HG02588 (cell line): ENCODE data around the gene PARK7.
A peak's percentile ranks its signal among the peaks of the same experiment; 100 is the strongest.
"Not testable (repeated sequence)": the region's sequence is repeated elsewhere in the genome, so short reads cannot be mapped to it uniquely, and the experiment has no call there.

Source experiments
- ATAC-seq: cut with Tn5 transposase; IDR thresholded peaks from one replicate; pipeline ENCODE4 v1.9.1; 2021; ENCODE audit warnings: mild to moderate bottlenecking, moderate library complexity; ENCODE audit not compliant: unreplicated experiment

PARK7 gene

GRCh38 chr1:7961216-7962013 lies at the start of gene PARK7:
Gene PARK7 (plus strand): TSS chr1:7961711. CDS start chr1:7962786, 1,075 bp downstream.
- ATAC-seq = peak; percentile 94

- no peak for ATAC-seq
These were observed 49.4 kb upstream of the PARK7 start for GRCh38 chr1:7912145-7912544.

GRCh38 chr1:7912743-7913557 lies 48.6 kb upstream of the PARK7 start:
- no peak for ATAC-seq

- no peak for ATAC-seq
These were observed 45.5 kb upstream of the PARK7 start for GRCh38 chr1:7915826-7916500.

- no peak for ATAC-seq
These were observed 45.0 kb upstream of the PARK7 start for GRCh38 chr1:7916501-7916830.

GRCh38 chr1:7917971-7918370 lies 43.5 kb upstream of the PARK7 start:
- ATAC-seq = not testable (repeated sequence)

GRCh38 chr1:7919880-7920279 lies 41.6 kb upstream of the PARK7 start:
- ATAC-seq = no peak

- no peak for ATAC-seq
These were observed 39.7 kb upstream of the PARK7 start for GRCh38 chr1:7921796-7922195.

- no peak for ATAC-seq
These were observed 39.2 kb upstream of the PARK7 start for GRCh38 chr1:7922301-7922700.

GRCh38 chr1:7927061-7927460 lies 34.5 kb upstream of the PARK7 start:
- ATAC-seq = not testable (repeated sequence)

GRCh38 chr1:7928247-7928646 lies 33.3 kb upstream of the PARK7 start:
- ATAC-seq = no peak

- no peak for ATAC-seq
These were observed 31.9 kb upstream of the PARK7 start for GRCh38 chr1:7929637-7930036.

GRCh38 chr1:7930645-7931445 lies 30.7 kb upstream of the PARK7 start:
- ATAC-seq = no peak

GRCh38 chr1:7931446-7931812 lies 30.1 kb upstream of the PARK7 start:
- ATAC-seq = no peak

- no peak for ATAC-seq
These were observed 28.9 kb upstream of the PARK7 start for GRCh38 chr1:7932524-7933138.

- ATAC-seq = no peak
These were observed 23.4 kb upstream of the PARK7 start for GRCh38 chr1:7938070-7938469.

- no peak for ATAC-seq
These were observed 21.5 kb upstream of the PARK7 start for GRCh38 chr1:7940034-7940433.

GRCh38 chr1:7940745-7941436 lies 20.6 kb upstream of the PARK7 start, which contains the start of gene TNFRSF9:
Gene TNFRSF9 (minus strand): TSS chr1:7940839. CDS start chr1:7939994, 845 bp downstream.
- ATAC-seq = no peak

- ATAC-seq = no peak
These were observed 20.1 kb upstream of the PARK7 start for GRCh38 chr1:7941437-7941793.
